SK-N-SH (cell line): ENCODE measurements around the gene MYB. TPM values are rescaled to one million over a fixed set of nuclear protein-coding genes. Genes with fewer than 3 reads are reported as not detected.
A peak's percentile ranks its signal among the peaks of the same experiment; 100 is the strongest.

ENCODE experiments used
- CTCF ChIA-PET: fragments of 300-600, 350-600 bp; formaldehyde crosslinking; extraction: SDS; loops from one replicate; lab custom pipeline; 2021; lab: Yijun Ruan, JAX
- POLR2A ChIA-PET: fragments of 350-600 bp; sonication (Branson Sonifier 250); formaldehyde crosslinking; extraction: SDS; loops from one replicate; lab custom pipeline; 2020; ENCODE audit warnings: antibody characterized with exemption, inconsistent platforms; lab: Yijun Ruan, JAX
- DNase-seq: peaks from one replicate; pipeline ENCODE4 v3.0.0; 2012
- H2AFZ ChIP-seq: fragments of 200-600 bp; sonication (generic); 2 replicates; pipeline ENCODE4 v1.8.1; 2016; ENCODE audit warnings: antibody characterized with exemption, mild to moderate bottlenecking, low read depth
- H3F3A ChIP-seq: fragments of 200-600 bp; sonication (generic); replicated peaks from 2 replicates; pipeline ENCODE3; 2016; ENCODE audit warnings: antibody characterized with exemption, mild to moderate bottlenecking; ENCODE audit not compliant: insufficient read depth
- H3K27ac ChIP-seq, 2 experiments: fragments of 200-500 bp in 1 of 2; fragments of 200-600 bp in 1 of 2; sonication (Bioruptor generic) in 1 of 2; sonication (generic), shearing (Covaris generic) in 1 of 2; 2 replicates each; pipeline versions ENCODE4 v1.5.1 to v1.6.1; 2014 to 2016; ENCODE audit warnings: low read depth in 2 of 2, inconsistent platforms in 1 of 2, low read length in 1 of 2, mild to moderate bottlenecking in 1 of 2, mixed read lengths in 1 of 2
- H3K27me3 ChIP-seq: fragments of 200-600 bp; sonication (generic), shearing (Covaris generic); 2 replicates; pipeline ENCODE4 v1.6.1; 2016; ENCODE audit warnings: mixed run types; ENCODE audit not compliant: insufficient read depth
- H3K36me3 ChIP-seq, 2 experiments: fragments of 200-500 bp in 1 of 2; fragments of 200-600 bp in 1 of 2; sonication (Bioruptor generic) in 1 of 2; sonication (generic) in 1 of 2; replicated peaks in 1 of 2; 2 replicates each; pipeline versions ENCODE3 to v1.5.1; 2014 to 2016; ENCODE audit warnings: low read length in 1 of 2, mild to moderate bottlenecking in 1 of 2; ENCODE audit not compliant: insufficient read depth in 2 of 2, control insufficient read depth in 1 of 2
- H3K4me1 ChIP-seq, 2 experiments: fragments of 200-500 bp in 1 of 2; fragments of 200-600 bp in 1 of 2; sonication (Bioruptor generic) in 1 of 2; sonication (generic), shearing (Covaris generic) in 1 of 2; 2 replicates each; pipeline versions ENCODE4 v1.5.1 to v1.6.1; 2014 to 2016; ENCODE audit warnings: low read depth in 1 of 2, low read length in 1 of 2, mixed run types in 1 of 2; ENCODE audit not compliant: insufficient read depth in 2 of 2, control insufficient read depth in 1 of 2
- H3K4me2 ChIP-seq: fragments of 200-600 bp; sonication (generic), shearing (Covaris generic); 2 replicates; pipeline ENCODE4 v1.6.1; 2017; ENCODE audit warnings: mixed run types
- H3K4me3 ChIP-seq, 2 experiments: fragments of 200-500 bp in 1 of 2; fragments of 200-600 bp in 1 of 2; sonication (Bioruptor generic) in 1 of 2; sonication (generic), shearing (Covaris generic) in 1 of 2; 2 replicates each; pipeline versions ENCODE4 v1.5.1 to v1.8.1; 2014 to 2016; ENCODE audit warnings: low read depth in 2 of 2, inconsistent platforms in 1 of 2, low read length in 1 of 2, mild to moderate bottlenecking in 1 of 2, mixed read lengths in 1 of 2, moderate library complexity in 1 of 2
- H3K79me2 ChIP-seq: fragments of 200-600 bp; sonication (generic); 2 replicates; pipeline ENCODE4 v1.8.1; 2017; ENCODE audit warnings: mild to moderate bottlenecking; ENCODE audit not compliant: insufficient read depth
- H3K9ac ChIP-seq: fragments of 200-600 bp; sonication (generic); 2 replicates; pipeline ENCODE4 v1.6.1; 2017; ENCODE audit warnings: mixed run types
- H3K9me2 ChIP-seq: fragments of 200-600 bp; sonication (generic); 2 replicates; pipeline ENCODE4 v1.6.1; 2017; ENCODE audit warnings: mixed run types
- H3K9me3 ChIP-seq: fragments of 200-600 bp; sonication (generic); 2 replicates; pipeline ENCODE4 v1.6.1; 2017; ENCODE audit warnings: mixed run types, mild to moderate bottlenecking, moderate library complexity
- H4K20me1 ChIP-seq: fragments of 200-600 bp; sonication (generic); 2 replicates; pipeline ENCODE4 v1.6.1; 2017; ENCODE audit warnings: mild to moderate bottlenecking, mixed run types; ENCODE audit not compliant: insufficient read depth
- ELF1 ChIP-seq: IDR thresholded peaks from 2 replicates; pipeline ENCODE4 v1.4.0; 2012
- MAX ChIP-seq: IDR thresholded peaks from 2 replicates; pipeline ENCODE4 v1.4.0; 2012; ENCODE audit warnings: low read depth
- MXI1 ChIP-seq: IDR thresholded peaks from 2 replicates; pipeline ENCODE4 v1.6.1; 2012; ENCODE audit warnings: mild to moderate bottlenecking, low read depth, low read length, improper control_type of control experiment
- NRF1 ChIP-seq: IDR thresholded peaks from 2 replicates; pipeline ENCODE4 v1.6.1; 2012; ENCODE audit warnings: low read depth, mild to moderate bottlenecking, low read length
- SIN3A ChIP-seq: IDR thresholded peaks from 2 replicates; pipeline ENCODE4 v1.6.1; 2012; ENCODE audit warnings: low read depth, mild to moderate bottlenecking, low read length, moderate library complexity, borderline replicate concordance
- TAF1 ChIP-seq: IDR thresholded peaks from 2 replicates; pipeline ENCODE4 v1.6.1; 2012; ENCODE audit warnings: low read depth, mild to moderate bottlenecking, low read length, moderate library complexity, borderline replicate concordance
- YY1 ChIP-seq: IDR thresholded peaks from 2 replicates; pipeline ENCODE4 v1.4.0; 2012; ENCODE audit warnings: low read depth, mild to moderate bottlenecking
- ZBTB33 ChIP-seq: IDR thresholded peaks from 2 replicates; pipeline ENCODE4 v1.4.0; 2012; ENCODE audit warnings: low read depth, borderline replicate concordance
- WGBS: methylation state at CpG from one replicate; pipeline ENCODE4 v1.1.6; 2017; ENCODE audit warnings: low lambda C conversion rate; 5-methylcytosine and 5-hydroxymethylcytosine counted together
- polyA plus RNA-seq, 3 experiments: library from polyadenylated mRNA; depleted of rRNA; stranded (reverse); fragments of >200 nt; gene quantifications; 2 replicates each; pipeline ENCODE4 v1.2.3, GENCODE V29; 2012

The MYB gene
- polyA plus RNA-seq (2012; rRNA removed), result 0.85 and 1.2 TPM in 2 replicates
- 1.0 TPM in 2 replicates for polyA plus RNA-seq (2012; cell fraction: cytosol; rRNA removed)
- 1.1 and 1.3 TPM in 2 replicates for polyA plus RNA-seq (2012; cell fraction: nucleus; rRNA removed)

GRCh38 chr6:135180542-135181332 lies at the start of gene MYB:
Gene MYB (plus strand): TSS chr6:135181308. CDS start chr6:135181514, 206 bp downstream.
- Histone ChIP-seq H3K4me3 (peak within 1 kb of the TSS; percentile 70 to 74), H3K36me3 (no peaks in the 10 kb centered on the region), H3K9me3 (no peaks in the 10 kb centered on the region), H3K9ac (peak within 1 kb of the TSS; percentile 60; the same call in 1 of the 2 replicates), H3F3A (peaks cover 12% of the 10 kb centered on the region), H3K27me3 (no peaks in the 10 kb centered on the region), H4K20me1 (no peaks in the 10 kb centered on the region), H2AFZ (peak within 1 kb of the TSS; percentile 85; the same call in 1 of the 2 replicates)
- TF ChIP-seq MXI1 (0 out of 2 replicates have a peak, but pooled peaks have one; percentile 7), ZBTB33 (no peak), NRF1 (peak; percentile 73), ELF1 (no peak), MAX (peak; percentile 48; the same call in 1 of the 2 replicates), SIN3A (0 out of 2 replicates have a peak, but pooled peaks have one; percentile 34)
- TF ChIP-seq, all 33 proteins: peak for 4
- peaks cover 0 to 15% of the 10 kb centered on the region in 2 experiments; a peak in 1 of 4 replicates for H3K4me1 ChIP-seq
- H3K4me2 ChIP-seq, result peak within 1 kb of the TSS; percentile 89
- DNase-seq, result peak; percentile 97
- WGBS, result 1% methylated on average over 18 of the region's 75 CpGs
- peak within 1 kb of the TSS in 1 of 2 experiments; percentile 58; a peak in 2 of 4 replicates for H3K27ac ChIP-seq
- no peaks in the 10 kb centered on the region for H3K9me2 ChIP-seq
- CTCF ChIA-PET, result no interaction called here
- peaks cover 15% of the 10 kb centered on the region; the same call in 1 of the 2 replicates for H3K79me2 ChIP-seq
- POLR2A ChIA-PET, result no interaction called here

GRCh38 chr6:135132776-135133175 lies 48.3 kb upstream of the MYB start:
- 93% methylated on average over 2 of the region's 2 CpGs for WGBS
- H3K4me2 ChIP-seq, result no peak overlapping the region
- H3K9me3 ChIP-seq, result no peaks in the 10 kb centered on the region
- H3K27me3 ChIP-seq, result no peaks in the 10 kb centered on the region
- no peak overlapping the region for H3K27ac ChIP-seq
- no peaks in the 10 kb centered on the region for H3K9me2 ChIP-seq
- ChIA-PET CTCF (interaction anchor here (0.7 kb wide), 1 partner anchor 1768 kb away, joined by 3 read pairs; no protein-coding TSS in a partner anchor), POLR2A (no interaction called here)
- no peaks in the 10 kb centered on the region for H3K36me3 ChIP-seq
- no peak overlapping the region for H2AFZ ChIP-seq
- no peak overlapping the region for H3K4me3 ChIP-seq
- H3F3A ChIP-seq, result no peaks in the 10 kb centered on the region
- TF ChIP-seq SIN3A, result no peak
- no peak for TF ChIP-seq YY1
- TF ChIP-seq TAF1, result no peak
- H3K9ac ChIP-seq, result no peak overlapping the region
- no peaks in the 10 kb centered on the region for H3K79me2 ChIP-seq
- no peaks in the 10 kb centered on the region for H3K4me1 ChIP-seq
- no peaks in the 10 kb centered on the region for H4K20me1 ChIP-seq
- DNase-seq, result no peak
